Measurements from ENCODE around the gene PALLD. TPM values are rescaled to one million over a fixed set of nuclear protein-coding genes. Genes with fewer than 3 reads are reported as not detected.

PALLD gene
- total and polyA plus RNA-seq, 2 of the 13 experiments (the other 11 are each of a cell fraction or from before 2014, with no cell fraction given) = 0.50 to 1.5 TPM

- no peak for TF ChIP-seq ARID5B (CRISPR knock-in tag; IDR thresholded peaks at IDR 0.05)
- no peak for TF ChIP-seq MAFG (CRISPR knock-in tag; IDR thresholded peaks at IDR 0.05)
- no peak for TF ChIP-seq ZNF710 (CRISPR knock-in tag; IDR thresholded peaks at IDR 0.05; ENCODE audit: borderline replicate concordance)
- no peak for TF ChIP-seq ZGPAT (CRISPR knock-in tag; IDR thresholded peaks at IDR 0.05)
- no peak for TF ChIP-seq LBX2 (CRISPR knock-in tag; IDR thresholded peaks at IDR 0.05; ENCODE audit: borderline replicate concordance)
- no peak for TF ChIP-seq ZKSCAN5 (CRISPR knock-in tag; IDR thresholded peaks at IDR 0.05)
These were observed 122.4 kb downstream of the PALLD start (continued) for GRCh38 chr4:168619266-168619631.
